ENCODE results near the gene MAST4.

The MAST4 gene

GRCh38 chr5:67195406-67196275, 599.4 kb downstream of the MAST4 start:
- no peak for TF ChIP-seq CTCF (IDR thresholded peaks at IDR 0.05; ENCODE audit: insufficient read depth, low read depth, low read length, missing control alignments)
- no peak overlapping the region for H3K4me3 ChIP-seq (ENCODE audit: low read length)
- no peak for DNase-seq (ENCODE audit: low read depth)

- H3K4me3 ChIP-seq (ENCODE audit: low read length): no peak within 1 kb of the TSS
- DNase-seq (ENCODE audit: low read depth): no peak
- no peak for TF ChIP-seq CTCF (IDR thresholded peaks at IDR 0.05; ENCODE audit: insufficient read depth, low read depth, low read length, missing control alignments)
Measured at GRCh38 chr5:67196537-67197059, 600.4 kb downstream of the MAST4 start, which contains the start of gene CD180. Gene CD180, minus strand, starts transcription at chr5:67196799. Its CDS starts 158 bp downstream, at chr5:67196641.

- DNase-seq (ENCODE audit: low read depth): no peak
- no peak overlapping the region for H3K4me3 ChIP-seq (ENCODE audit: low read length)
- no peak for TF ChIP-seq CTCF (IDR thresholded peaks at IDR 0.05; ENCODE audit: insufficient read depth, low read depth, low read length, missing control alignments)
Measured at GRCh38 chr5:67197536-67197935, 601.3 kb downstream of the MAST4 start.

- H3K4me3 ChIP-seq (ENCODE audit: low read length): no peak overlapping the region
- TF ChIP-seq CTCF (IDR thresholded peaks at IDR 0.05; ENCODE audit: insufficient read depth, low read depth, low read length, missing control alignments): no peak
- no peak for DNase-seq (ENCODE audit: low read depth)
Measured at GRCh38 chr5:67198917-67199316, 602.7 kb downstream of the MAST4 start.

- TF ChIP-seq CTCF (IDR thresholded peaks at IDR 0.05; ENCODE audit: insufficient read depth, low read depth, low read length, missing control alignments): no peak
- no peak overlapping the region for H3K4me3 ChIP-seq (ENCODE audit: low read length)
- no peak for DNase-seq (ENCODE audit: low read depth)
Measured at GRCh38 chr5:67199859-67200258, 603.7 kb downstream of the MAST4 start.

- H3K4me3 ChIP-seq (ENCODE audit: low read length): no peak overlapping the region
- no peak for DNase-seq (ENCODE audit: low read depth)
- no peak for TF ChIP-seq CTCF (IDR thresholded peaks at IDR 0.05; ENCODE audit: insufficient read depth, low read depth, low read length, missing control alignments)
Measured at GRCh38 chr5:67200809-67201562, 604.8 kb downstream of the MAST4 start.

Measured in epithelial cell of esophagus (primary cell).